H1 (cell line): ENCODE measurements around the gene FOXC1. TPM values are rescaled to one million over a fixed set of nuclear protein-coding genes. Genes with fewer than 3 reads are reported as not detected.

Experiments used
- CTCF ChIA-PET: fragments of 300-600 bp; sonication (Branson Sonifier 250); formaldehyde crosslinking; loops from one replicate; lab custom pipeline; 2021; ENCODE audit not compliant: partially characterized antibody; lab: Charles Lee
- POLR2A ChIA-PET: fragments of 300-600 bp; sonication (Branson Sonifier 250); formaldehyde crosslinking; loops from one replicate; lab custom pipeline; 2021; ENCODE audit warnings: inconsistent platforms; ENCODE audit not compliant: partially characterized antibody; lab: Charles Lee
- DNase-seq, 2 experiments: peaks; one replicate each; pipeline versions ENCODE4 v3.0.0 to v3.0.0-alpha.2; 2010 to 2022; ENCODE audit warnings: low spot score in 2 of 2, low read depth in 1 of 2, mixed read lengths in 1 of 2
- FAIRE-seq: peaks from 2 replicates; lab custom pipeline; 2011; peaks lifted over from hg19 to GRCh38; lab: Jason Lieb, UNC
- H2AFZ ChIP-seq: 2 replicates; pipeline ENCODE4 v1.8.1; 2012; ENCODE audit warnings: low read length, inconsistent platforms
- H2AK5ac ChIP-seq: 2 replicates; pipeline ENCODE4 v1.6.1; 2013; ENCODE audit warnings: low read depth, low read length
- H2BK120ac ChIP-seq: replicated peaks from 2 replicates; pipeline ENCODE3; 2013; ENCODE audit warnings: low read depth, low read length, inconsistent platforms
- H2BK12ac ChIP-seq: 2 replicates; pipeline ENCODE4 v1.6.1; 2013; ENCODE audit warnings: low read depth, low read length
- H2BK15ac ChIP-seq: 2 replicates; pipeline ENCODE4 v1.6.1; 2013; ENCODE audit warnings: low read length
- H2BK20ac ChIP-seq: 2 replicates; pipeline ENCODE4 v1.6.1; 2013; ENCODE audit warnings: low read length
- H2BK5ac ChIP-seq: 2 replicates; pipeline ENCODE4 v1.6.1; 2013; ENCODE audit warnings: low read depth, low read length
- H3K14ac ChIP-seq: 2 replicates; pipeline ENCODE4 v1.6.1; 2013; ENCODE audit warnings: inconsistent platforms; ENCODE audit not compliant: insufficient read length
- H3K18ac ChIP-seq: 2 replicates; pipeline ENCODE4 v1.6.1; 2013; ENCODE audit warnings: low read length; ENCODE audit errors: extremely low read depth
- H3K23ac ChIP-seq: 2 replicates; pipeline ENCODE4 v1.6.1; 2013; ENCODE audit warnings: inconsistent platforms; ENCODE audit not compliant: insufficient read length
- H3K23me2 ChIP-seq: 2 replicates; pipeline ENCODE4 v1.6.1; 2013; ENCODE audit warnings: low read depth, low read length
- H3K27ac ChIP-seq: 2 replicates; pipeline ENCODE4 v1.6.1; 2011; ENCODE audit warnings: low read depth, low read length, inconsistent platforms
- H3K27me3 ChIP-seq, 4 experiments: replicated peaks in 1 of 4; 1 replicate in 1 of 4; 2 replicates in 3 of 4; pipeline versions ENCODE4 v1.6.1 to v1.8.1; 2011 to 2013; ENCODE audit warnings: low read length in 3 of 4, mild to moderate bottlenecking in 3 of 4, inconsistent platforms in 2 of 4, mixed read lengths in 2 of 4, moderate library complexity in 1 of 4; ENCODE audit not compliant: control insufficient read depth in 3 of 4, insufficient read depth in 3 of 4; ENCODE audit errors: extremely low read depth in 1 of 4
- H3K36me3 ChIP-seq, 4 experiments: 2 replicates each; pipeline versions ENCODE4 v1.6.1 to v1.8.1; 2011 to 2013; ENCODE audit warnings: mild to moderate bottlenecking in 4 of 4, low read length in 3 of 4, moderate library complexity in 2 of 4, control low read depth in 1 of 4, inconsistent platforms in 1 of 4; ENCODE audit not compliant: insufficient read depth in 4 of 4, control insufficient read depth in 2 of 4
- H3K4ac ChIP-seq: replicated peaks from 2 replicates; pipeline ENCODE3; 2013; ENCODE audit warnings: low read length, low read depth, mixed read lengths, inconsistent platforms; ENCODE audit not compliant: insufficient read length
- H3K4me1 ChIP-seq, 4 experiments: replicated peaks in 1 of 4; 1 replicate in 1 of 4; 2 replicates in 3 of 4; pipeline versions ENCODE4 v1.6.1 to v1.8.1; 2011 to 2013; ENCODE audit warnings: low read length in 3 of 4, inconsistent platforms in 2 of 4, mixed read lengths in 1 of 4; ENCODE audit not compliant: insufficient read depth in 4 of 4, control insufficient read depth in 3 of 4
- H3K4me2 ChIP-seq, 2 experiments: 2 replicates each; pipeline versions ENCODE4 v1.6.1 to v1.8.1; 2011 to 2013; ENCODE audit warnings: low read depth in 2 of 2, low read length in 2 of 2, control low read depth in 1 of 2, inconsistent platforms in 1 of 2, mild to moderate bottlenecking in 1 of 2; ENCODE audit not compliant: insufficient read depth in 1 of 2
- H3K4me3 ChIP-seq, 4 experiments: fragments of 200-600, 300-600 bp in 1 of 4; sonication (generic), shearing (Covaris generic), sonication (Bioruptor Twin) in 1 of 4; 2 replicates each; pipeline versions ENCODE4 v1.5.1 to v1.8.1; 2011 to 2016; ENCODE audit warnings: low read length in 4 of 4, low read depth in 3 of 4, control low read depth in 2 of 4, inconsistent platforms in 2 of 4, mild to moderate bottlenecking in 2 of 4, mixed read lengths in 1 of 4, moderate library complexity in 1 of 4; ENCODE audit not compliant: insufficient read depth in 2 of 4; ENCODE audit errors: extremely low read depth in 1 of 4
- H3K56ac ChIP-seq: replicated peaks from 2 replicates; pipeline ENCODE3; 2013; ENCODE audit warnings: low read depth, mild to moderate bottlenecking, mixed read lengths, low read length, inconsistent platforms; ENCODE audit not compliant: insufficient read length
- H3K79me1 ChIP-seq: 2 replicates; pipeline ENCODE4 v1.6.1; 2013; ENCODE audit warnings: low read depth, low read length, control low read depth
- H3K79me2 ChIP-seq, 2 experiments: 2 replicates each; pipeline versions ENCODE4 v1.6.1 to v1.8.1; 2012 to 2013; ENCODE audit warnings: low read length in 2 of 2, mild to moderate bottlenecking in 2 of 2, inconsistent platforms in 1 of 2; ENCODE audit not compliant: insufficient read depth in 2 of 2, control insufficient read depth in 1 of 2
- H3K9ac ChIP-seq, 4 experiments: replicated peaks in 1 of 4; 1 replicate in 1 of 4; 2 replicates in 3 of 4; pipeline versions ENCODE4 v1.6.1 to v1.8.1; 2011 to 2013; ENCODE audit warnings: low read depth in 3 of 4, low read length in 3 of 4, control low read depth in 2 of 4, mild to moderate bottlenecking in 2 of 4, moderate library complexity in 2 of 4, inconsistent platforms in 1 of 4; ENCODE audit errors: extremely low read depth in 1 of 4
- H3K9me3 ChIP-seq, 2 experiments: 2 replicates each; pipeline versions ENCODE4 v1.6.1 to v1.8.1; 2012 to 2013; ENCODE audit warnings: mild to moderate bottlenecking in 2 of 2, moderate library complexity in 2 of 2, control low read depth in 1 of 2, inconsistent platforms in 1 of 2, low read depth in 1 of 2, low read length in 1 of 2, mixed read lengths in 1 of 2; ENCODE audit not compliant: insufficient read depth in 2 of 2
- H4K20me1 ChIP-seq, 2 experiments: replicated peaks in 1 of 2; 2 replicates each; pipeline versions ENCODE3 to v1.8.1; 2011 to 2013; ENCODE audit warnings: inconsistent platforms in 2 of 2, low read length in 2 of 2, mild to moderate bottlenecking in 1 of 2; ENCODE audit not compliant: insufficient read depth in 2 of 2, control insufficient read depth in 1 of 2
- H4K5ac ChIP-seq: 2 replicates; pipeline ENCODE4 v1.6.1; 2013; ENCODE audit warnings: low read length, low read depth, mixed read lengths, inconsistent platforms; ENCODE audit not compliant: insufficient read length
- H4K8ac ChIP-seq: 2 replicates; pipeline ENCODE4 v1.8.0; 2013; ENCODE audit warnings: mild to moderate bottlenecking, moderate library complexity, low read length, inconsistent platforms; ENCODE audit not compliant: insufficient read depth; ENCODE audit errors: extremely low read depth
- H4K91ac ChIP-seq: replicated peaks from 2 replicates; pipeline ENCODE3; 2013; ENCODE audit warnings: low read length, mixed read lengths, inconsistent platforms; ENCODE audit not compliant: insufficient read length
- CBX5 ChIP-seq: fragments of 300-800, 300-1000 bp; sonication (generic); IDR thresholded peaks from 2 replicates; pipeline ENCODE4 v1.7.1; 2016; ENCODE audit warnings: antibody characterized with exemption, low read length, low read depth
- EGR1 ChIP-seq: IDR thresholded peaks from 2 replicates; pipeline ENCODE4 v1.6.1; 2011; ENCODE audit warnings: low read depth, low read length, borderline replicate concordance
- FOSL1 ChIP-seq: IDR thresholded peaks from 2 replicates; pipeline ENCODE4 v1.6.1; 2011; ENCODE audit warnings: mild to moderate bottlenecking, low read depth, low read length, moderate library complexity; ENCODE audit not compliant: insufficient read depth
- HDAC6 ChIP-seq: IDR thresholded peaks from one replicate; pipeline ENCODE4 v1.7.1; 2012; ENCODE audit warnings: low read depth, mild to moderate bottlenecking, inconsistent platforms, low read length, moderate library complexity
- POLR2AphosphoS5 ChIP-seq: IDR thresholded peaks from 2 replicates; pipeline ENCODE4 v1.6.1; 2011; ENCODE audit warnings: low read depth, low read length
- RFX5 ChIP-seq: IDR thresholded peaks from 2 replicates; pipeline ENCODE4 v1.6.1; 2011; ENCODE audit warnings: low read depth, low read length, improper control_type of control experiment, borderline replicate concordance
- SIX5 ChIP-seq: IDR thresholded peaks from 2 replicates; pipeline ENCODE4 v1.6.1; 2011; ENCODE audit warnings: mild to moderate bottlenecking, low read depth, low read length
- TBP ChIP-seq: IDR thresholded peaks from 2 replicates; pipeline ENCODE4 v1.6.1; 2011; ENCODE audit warnings: low read depth, low read length, improper control_type of control experiment
- WGBS, 2 experiments: shearing (Covaris generic) in 1 of 2; methylation state at CpG; one replicate each; pipeline versions ENCODE4 v1.1.6 to v1.1.7; 2013 to 2015; ENCODE audit warnings: low lambda C conversion rate in 2 of 2, mixed read lengths in 2 of 2, inconsistent platforms in 1 of 2, low coverage in 1 of 2, missing lambda C conversion rate in 1 of 2; ENCODE audit not compliant: insufficient replicate concordance in 2 of 2, insufficient coverage in 1 of 2, insufficient read length in 1 of 2; ENCODE audit errors: extremely low coverage in 1 of 2, missing lambda C conversion rate in 1 of 2; 5-methylcytosine and 5-hydroxymethylcytosine counted together
- polyA plus RNA-seq, 7 experiments: library from polyadenylated mRNA; depleted of rRNA in 3 of 7; stranded (reverse) in 5 of 7; unstranded in 2 of 7; fragments of >200 nt in 5 of 7; fragments of 200-250 nt in 2 of 7; gene quantifications; 1 replicate in 5 of 7; 2 replicates in 1 of 7; 4 replicates in 1 of 7; pipeline versions ENCODE4 v1.2.1 to v1.2.3, GENCODE V29; 2011 to 2013; ENCODE audit warnings: missing spikeins in 2 of 7, mixed read lengths in 2 of 7
- total RNA-seq: library from RNA; stranded (reverse); fragmentation: NEBNext Ultra II Directional; extraction: Animal tissue kit (Norgen Biotek cat#: 25700); gene quantifications from 2 replicates; pipeline ENCODE4 v1.2.1, GENCODE V29; 2021

FOXC1 gene
- total and polyA plus RNA-seq, 2 of the 8 experiments (the other 6 are each of a cell fraction or from before 2014, with no cell fraction given), result 0.22 TPM; not detected in 1

DNA sequence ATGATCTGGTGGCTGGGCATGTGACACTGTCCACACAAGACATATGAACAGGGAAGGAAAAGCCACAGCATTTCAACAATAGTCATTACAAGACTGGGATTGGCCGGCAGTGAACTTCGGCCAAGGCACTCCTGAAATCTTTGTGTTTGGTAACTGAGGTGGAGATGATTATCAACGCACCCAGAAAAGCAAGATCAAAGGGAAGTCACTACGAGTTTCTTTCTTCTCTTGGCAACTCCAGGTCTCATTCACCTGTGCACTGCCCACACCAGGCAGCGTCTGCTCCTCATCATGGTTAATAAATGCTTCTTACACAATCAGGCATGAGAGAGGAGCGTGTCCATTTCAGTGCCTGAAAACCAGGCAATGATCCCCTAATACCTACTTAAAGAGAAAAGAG is 20.5 kb upstream of the FOXC1 start:
- TF ChIP-seq EGR1 (no peak), POLR2AphosphoS5 (no peak), RFX5 (no peak), TBP (no peak), CBX5 (no peak), FOSL1 (no peak), HDAC6 (no peak), SIX5 (no peak)
- Histone ChIP-seq H3K79me2 (no peaks in the 10 kb centered on the region), H4K8ac (no peak overlapping the region), H3K18ac (no peak overlapping the region), H4K5ac (no peak overlapping the region), H3K79me1 (no peaks in the 10 kb centered on the region), H3K27ac (no peak overlapping the region), H2BK12ac (no peak overlapping the region), H2BK5ac (no peak overlapping the region), H3K14ac (no peak overlapping the region), H2BK120ac (no peak overlapping the region), H3K4me2 (no peak overlapping the region), H3K56ac (no peak overlapping the region), H3K4me1 (no peaks in the 10 kb centered on the region), H2BK15ac (no peak overlapping the region), H2AK5ac (no peak overlapping the region), H3K27me3 (no peaks in the 10 kb centered on the region), H4K91ac (no peak overlapping the region), H3K23me2 (peaks cover 3% of the 10 kb centered on the region; the same call in 1 of the 2 replicates), H3K36me3 (no peaks in the 10 kb centered on the region), H2BK20ac (no peak overlapping the region), H2AFZ (no peak overlapping the region), H3K9me3 (no peaks in the 10 kb centered on the region), H4K20me1 (peaks cover 0 to 3% of the 10 kb centered on the region in 2 experiments), H3K4ac (no peak overlapping the region), H3K9ac (no peak overlapping the region), H3K23ac (no peak overlapping the region), H3K4me3 (no peak overlapping the region)
- FAIRE-seq (no peak), DNase-seq (peak in 1 of 2 experiments; percentile 19)
- ChIA-PET POLR2A (no interaction called here), CTCF (interaction anchor here (1.0 kb wide), 1 partner anchor 14 kb away, joined by 3 read pairs; no protein-coding TSS in a partner anchor)
- 90% methylated on average over 6 of the region's 6 CpGs; no CpG with 5 or more reads in 1 of the 2 experiments for WGBS, 2 experiments
